HCT116 (cell line): ENCODE measurements around the gene NMUR1. TPM values are rescaled to one million over a fixed set of nuclear protein-coding genes. Genes with fewer than 3 reads are reported as not detected.

Source experiments
- ATAC-seq: fragments of 200-7000 bp; cut with Tn5 transposase; 2 replicates; pipeline ENCODE4 v1.9.1; 2020; ENCODE audit warnings: mild to moderate bottlenecking, moderate library complexity
- BruUV-seq: library from RNA; stranded (reverse); fragments of 400-500 nt; replicated peaks from 2 replicates; lab custom pipeline; 2021; lab: Mats Ljungman, UMichigan
- CTCF ChIA-PET: fragments of 300-600 bp; sonication (Branson Sonifier 250); formaldehyde crosslinking; loops from one replicate; lab custom pipeline; 2021; ENCODE audit warnings: antibody characterized with exemption; lab: Charles Lee
- POLR2A ChIA-PET: fragments of 300-600, 350-600 bp; sonication (Branson Sonifier 250); formaldehyde crosslinking; loops from one replicate; lab custom pipeline; 2021; ENCODE audit warnings: antibody characterized with exemption; lab: Charles Lee
- RAD21 ChIA-PET, 2 experiments: fragments of 300-600 bp; sonication (Branson Sonifier 250); formaldehyde crosslinking; loops; one replicate each; lab custom pipeline; 2023; ENCODE audit warnings: low total read pairs in 2 of 2; ENCODE audit not compliant: uncharacterized antibody in 2 of 2, unreplicated experiment in 2 of 2, low non-redundant PET in 1 of 2; lab: Charles Lee
- DNase-seq: peaks from one replicate; pipeline ENCODE4 v3.0.0-alpha.2; 2010; ENCODE audit warnings: low read depth, low spot score
- H2AFZ ChIP-seq: fragments of 200-600 bp; shearing (Covaris generic), sonication (generic); 2 replicates; pipeline ENCODE4 v1.6.1; 2017; ENCODE audit warnings: low read depth, mixed run types, mixed read lengths, antibody characterized with exemption, low read length; ENCODE audit not compliant: poor library complexity, severe bottlenecking
- H3K27ac ChIP-seq: 2 replicates; pipeline ENCODE4 v1.5.1; 2012; ENCODE audit warnings: low read depth, low read length
- H3K27me3 ChIP-seq: fragments of 200-600 bp; sonication (generic); 2 replicates; pipeline ENCODE4 v1.6.1; 2016; ENCODE audit warnings: mixed run types, low read length, mixed read lengths; ENCODE audit not compliant: insufficient read depth
- H3K36me3 ChIP-seq, 2 experiments: fragments of 200-500 bp in 1 of 2; fragments of 200-600 bp in 1 of 2; sonication (Bioruptor generic) in 1 of 2; sonication (generic) in 1 of 2; 2 replicates each; pipeline versions ENCODE4 v1.5.1 to v1.6.1; 2014 to 2016; ENCODE audit warnings: low read length in 2 of 2, inconsistent platforms in 1 of 2, mixed read lengths in 1 of 2, mixed run types in 1 of 2; ENCODE audit not compliant: insufficient read depth in 2 of 2, control insufficient read depth in 1 of 2
- H3K4me1 ChIP-seq, 2 experiments: fragments of 200-600 bp in 1 of 2; sonication (generic) in 1 of 2; 2 replicates each; pipeline versions ENCODE4 v1.5.1 to v1.6.1; 2012 to 2017; ENCODE audit warnings: low read length in 2 of 2, inconsistent platforms in 1 of 2, mild to moderate bottlenecking in 1 of 2, mixed read lengths in 1 of 2, mixed run types in 1 of 2, moderate library complexity in 1 of 2; ENCODE audit not compliant: insufficient read depth in 2 of 2, control insufficient read depth in 1 of 2
- H3K4me2 ChIP-seq: fragments of 200-600 bp; sonication (generic); 2 replicates; pipeline ENCODE4 v1.6.1; 2017; ENCODE audit warnings: mixed run types, low read length, mixed read lengths
- H3K4me3 ChIP-seq, 2 experiments: fragments of 200-600 bp in 1 of 2; sonication (generic) in 1 of 2; replicated peaks in 1 of 2; 2 replicates each; pipeline ENCODE4 v1.5.1; 2011 to 2016; ENCODE audit warnings: low read length in 2 of 2, control low read depth in 1 of 2, low read depth in 1 of 2, mild to moderate bottlenecking in 1 of 2, mixed read lengths in 1 of 2, mixed run types in 1 of 2
- H3K79me2 ChIP-seq: fragments of 200-600 bp; sonication (generic); 2 replicates; pipeline ENCODE4 v1.6.1; 2017; ENCODE audit warnings: mild to moderate bottlenecking, mixed run types, low read length, moderate library complexity, mixed read lengths; ENCODE audit not compliant: insufficient read depth
- H3K9ac ChIP-seq: fragments of 200-600 bp; sonication (generic); 2 replicates; pipeline ENCODE4 v1.6.1; 2016; ENCODE audit warnings: low read length, mixed read lengths
- H3K9me2 ChIP-seq: fragments of 200-600 bp; sonication (generic), shearing (Covaris generic); 2 replicates; pipeline ENCODE4 v1.6.1; 2017; ENCODE audit warnings: mixed run types, mild to moderate bottlenecking, moderate library complexity; ENCODE audit not compliant: insufficient read depth
- H3K9me3 ChIP-seq, 2 experiments: fragments of 200-500 bp in 1 of 2; fragments of 200-600 bp in 1 of 2; sonication (Bioruptor generic) in 1 of 2; sonication (generic) in 1 of 2; 2 replicates each; pipeline ENCODE4 v1.6.1; 2014 to 2017; ENCODE audit warnings: low read length in 2 of 2, mixed read lengths in 2 of 2, inconsistent platforms in 1 of 2, low read depth in 1 of 2, mild to moderate bottlenecking in 1 of 2, mixed run types in 1 of 2, moderate library complexity in 1 of 2; ENCODE audit not compliant: control insufficient read depth in 1 of 2, insufficient read depth in 1 of 2
- H4K20me1 ChIP-seq: fragments of 200-600 bp; sonication (generic), shearing (Covaris generic); 2 replicates; pipeline ENCODE4 v1.6.1; 2017; ENCODE audit warnings: mixed run types, mild to moderate bottlenecking, moderate library complexity; ENCODE audit not compliant: insufficient read depth
- ATF3 ChIP-seq: IDR thresholded peaks from 2 replicates; pipeline ENCODE4 v1.6.1; 2012
- CBX3 ChIP-seq: IDR thresholded peaks from 2 replicates; pipeline ENCODE4 v1.6.1; 2012; ENCODE audit warnings: low read depth
- CEBPB ChIP-seq: IDR thresholded peaks from 2 replicates; pipeline ENCODE4 v1.6.1; 2012; ENCODE audit warnings: low read depth
- ELF1 ChIP-seq: IDR thresholded peaks from 2 replicates; pipeline ENCODE4 v1.6.1; 2012; ENCODE audit warnings: low read depth, borderline replicate concordance
- RAD21 ChIP-seq: IDR thresholded peaks from 2 replicates; pipeline ENCODE4 v1.6.1; 2012; ENCODE audit warnings: low read depth, mild to moderate bottlenecking
- REST ChIP-seq: IDR thresholded peaks from 2 replicates; pipeline ENCODE4 v1.6.1; 2012; ENCODE audit warnings: low read depth
- SRF ChIP-seq: IDR thresholded peaks from 2 replicates; pipeline ENCODE4 v1.6.1; 2012; ENCODE audit warnings: low read depth
- YY1 ChIP-seq: IDR thresholded peaks from 2 replicates; pipeline ENCODE4 v1.6.1; 2011; ENCODE audit warnings: low read length, low read depth, moderate library complexity, mild to moderate bottlenecking; ENCODE audit not compliant: insufficient replicate concordance; ENCODE audit errors: extremely low read depth
- ZNF274 ChIP-seq: fragments of 200-500 bp; sonication (Bioruptor generic); IDR thresholded peaks from 2 replicates; pipeline ENCODE4 v1.6.1; 2014; ENCODE audit warnings: mild to moderate bottlenecking, low read depth, low read length, inconsistent platforms
- intact Hi-C: fragments of 100-400 bp; cut with micrococcal nuclease; formaldehyde crosslinking; loops from 2 replicates; pipeline ENCODE4 v1.10.0; 2022
- total RNA-seq: library from RNA; stranded (reverse); gene quantifications from one replicate; pipeline ENCODE4 v1.2.1, GENCODE V29; 2021; ENCODE audit not compliant: unreplicated experiment
- TF ChIP-seq, protein P1 (sequence below), 3 experiments: fragments of 200-600 bp in 1 of 3; sonication (generic) in 1 of 3; IDR thresholded peaks in 2 of 3; conservative IDR thresholded peaks in 1 of 3; 2 replicates each; pipeline ENCODE4 v1.5.1; 2012 to 2017; ENCODE audit warnings: low read depth in 2 of 3, low read length in 2 of 3, antibody characterized with exemption in 1 of 3, borderline replicate concordance in 1 of 3, control low read depth in 1 of 3, mild to moderate bottlenecking in 1 of 3, mixed read lengths in 1 of 3, mixed run types in 1 of 3, moderate library complexity in 1 of 3; ENCODE audit not compliant: insufficient read depth in 1 of 3
- TF ChIP-seq, protein P2 (sequence below): IDR thresholded peaks from 2 replicates; pipeline ENCODE4 v1.6.1; 2011; ENCODE audit warnings: mild to moderate bottlenecking, low read length, moderate library complexity; ENCODE audit not compliant: insufficient replicate concordance; ENCODE audit errors: extremely low read depth

NMUR1 gene
- total RNA-seq, 1 experiment from 2014 or later, result not detected

GRCh38 chr2:231554748-231555545 lies 24.7 kb upstream of the NMUR1 start (continued):
- TF ChIP-seq REST, result no peak

- Histone ChIP-seq H2AFZ (no peak overlapping the region), H3K27ac (no peak overlapping the region), H3K36me3 (no peaks in the 10 kb centered on the region), H3K4me2 (no peak overlapping the region), H3K9me3 (no peaks in the 10 kb centered on the region), H3K9me2 (no peaks in the 10 kb centered on the region), H4K20me1 (no peaks in the 10 kb centered on the region), H3K9ac (no peak overlapping the region), H3K4me3 (no peak overlapping the region), H3K4me1 (no peaks in the 10 kb centered on the region), H3K79me2 (no peaks in the 10 kb centered on the region), H3K27me3 (no peaks in the 10 kb centered on the region)
- ChIA-PET CTCF (interaction anchor here (2.3 kb wide), 1 partner anchor 72 kb away, joined by 7 read pairs; no protein-coding TSS in a partner anchor), POLR2A (no interaction called here), RAD21 (no interaction called here)
- intact Hi-C loops, result no loop called here
- BruUV-seq, result no TSS peak
- ATAC-seq (no peak), DNase-seq (no peak)
- TF ChIP-seq ATF3 (no peak), YY1 (no peak), CBX3 (no peak), ELF1 (no peak), SRF (no peak), CEBPB (no peak), RAD21 (no peak), ZNF274 (no peak)
- TF ChIP-seq, protein P1, sequence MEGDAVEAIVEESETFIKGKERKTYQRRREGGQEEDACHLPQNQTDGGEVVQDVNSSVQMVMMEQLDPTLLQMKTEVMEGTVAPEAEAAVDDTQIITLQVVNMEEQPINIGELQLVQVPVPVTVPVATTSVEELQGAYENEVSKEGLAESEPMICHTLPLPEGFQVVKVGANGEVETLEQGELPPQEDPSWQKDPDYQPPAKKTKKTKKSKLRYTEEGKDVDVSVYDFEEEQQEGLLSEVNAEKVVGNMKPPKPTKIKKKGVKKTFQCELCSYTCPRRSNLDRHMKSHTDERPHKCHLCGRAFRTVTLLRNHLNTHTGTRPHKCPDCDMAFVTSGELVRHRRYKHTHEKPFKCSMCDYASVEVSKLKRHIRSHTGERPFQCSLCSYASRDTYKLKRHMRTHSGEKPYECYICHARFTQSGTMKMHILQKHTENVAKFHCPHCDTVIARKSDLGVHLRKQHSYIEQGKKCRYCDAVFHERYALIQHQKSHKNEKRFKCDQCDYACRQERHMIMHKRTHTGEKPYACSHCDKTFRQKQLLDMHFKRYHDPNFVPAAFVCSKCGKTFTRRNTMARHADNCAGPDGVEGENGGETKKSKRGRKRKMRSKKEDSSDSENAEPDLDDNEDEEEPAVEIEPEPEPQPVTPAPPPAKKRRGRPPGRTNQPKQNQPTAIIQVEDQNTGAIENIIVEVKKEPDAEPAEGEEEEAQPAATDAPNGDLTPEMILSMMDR (IDR thresholded peaks at IDR 0.05 in 2 of 3, conservative IDR thresholded peaks at IDR 0.05 in 1 of 3; ENCODE audit: borderline replicate concordance in 1 of 3, insufficient read depth in 1 of 3, low read depth in 2 of 3, low read length in 2 of 3), result no peak
- TF ChIP-seq, protein P2, sequence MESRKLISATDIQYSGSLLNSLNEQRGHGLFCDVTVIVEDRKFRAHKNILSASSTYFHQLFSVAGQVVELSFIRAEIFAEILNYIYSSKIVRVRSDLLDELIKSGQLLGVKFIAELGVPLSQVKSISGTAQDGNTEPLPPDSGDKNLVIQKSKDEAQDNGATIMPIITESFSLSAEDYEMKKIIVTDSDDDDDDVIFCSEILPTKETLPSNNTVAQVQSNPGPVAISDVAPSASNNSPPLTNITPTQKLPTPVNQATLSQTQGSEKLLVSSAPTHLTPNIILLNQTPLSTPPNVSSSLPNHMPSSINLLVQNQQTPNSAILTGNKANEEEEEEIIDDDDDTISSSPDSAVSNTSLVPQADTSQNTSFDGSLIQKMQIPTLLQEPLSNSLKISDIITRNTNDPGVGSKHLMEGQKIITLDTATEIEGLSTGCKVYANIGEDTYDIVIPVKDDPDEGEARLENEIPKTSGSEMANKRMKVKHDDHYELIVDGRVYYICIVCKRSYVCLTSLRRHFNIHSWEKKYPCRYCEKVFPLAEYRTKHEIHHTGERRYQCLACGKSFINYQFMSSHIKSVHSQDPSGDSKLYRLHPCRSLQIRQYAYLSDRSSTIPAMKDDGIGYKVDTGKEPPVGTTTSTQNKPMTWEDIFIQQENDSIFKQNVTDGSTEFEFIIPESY, result no peak
Observed at GRCh38 chr2:231554327-231554726, 24.1 kb upstream of the NMUR1 start.
